GM21381 (cell line): Measurements from ENCODE around the gene LMBRD2.

Experiments
- ATAC-seq: cut with Tn5 transposase; IDR thresholded peaks from one replicate; pipeline ENCODE4 v1.9.1; 2021; ENCODE audit warnings: mild to moderate bottlenecking, moderate library complexity; ENCODE audit not compliant: unreplicated experiment

LMBRD2 gene

GRCh38 chr5:36055984-36056383, 95.7 kb downstream of the LMBRD2 start:
- ATAC-seq: no peak

GRCh38 chr5:36054647-36055046, 97.0 kb downstream of the LMBRD2 start:
- ATAC-seq: no peak

- ATAC-seq: no peak
Observed at GRCh38 chr5:36052538-36052937, 99.1 kb downstream of the LMBRD2 start.

GRCh38 chr5:36049949-36050348, 101.7 kb downstream of the LMBRD2 start:
- no peak for ATAC-seq
